ENCODE results near the gene C9orf40. TPM values are rescaled to one million over a fixed set of nuclear protein-coding genes. Genes with fewer than 3 reads are reported as not detected.

Gene C9orf40
- total and polyA plus RNA-seq, 8 donors: 5.2 to 7.1 (median 6.6) TPM

GRCh38 chr9:74973714-74974113, 21.0 kb upstream of the C9orf40 start:
- Histone ChIP-seq H3K9me3 (peaks cover 0 to 23% of the 10 kb centered on the region in 2 donors), H3K36me3 (peaks cover 0 to 7% of the 10 kb centered on the region in 2 donors), H3K4me1 (no peaks in the 10 kb centered on the region), H3K4me3 (no peak overlapping the region), H3K27ac (no peak overlapping the region), H3K27me3 (no peaks in the 10 kb centered on the region)
- DNase-seq (no peak), ATAC-seq (no peak)
- intact Hi-C loops (cut with DNase I): no loop called here
- no peak for TF ChIP-seq CTCF (IDR thresholded peaks at IDR 0.05)

GRCh38 chr9:74963056-74963455, 10.3 kb upstream of the C9orf40 start:
- intact Hi-C loops (cut with DNase I): no loop called here
- DNase-seq (no peak), ATAC-seq (no peak)
- no peak overlapping the region for H3K4me3 ChIP-seq
- no peaks in the 10 kb centered on the region for H3K4me1 ChIP-seq
- peaks cover 0 to 20% of the 10 kb centered on the region in 2 donors for H3K9me3 ChIP-seq
- H3K27me3 ChIP-seq: no peaks in the 10 kb centered on the region
- H3K36me3 ChIP-seq: no peaks in the 10 kb centered on the region
- TF ChIP-seq CTCF (IDR thresholded peaks at IDR 0.05): no peak
- no peak overlapping the region for H3K27ac ChIP-seq

- H3K9me3 ChIP-seq: peaks cover 0 to 20% of the 10 kb centered on the region in 2 donors
- intact Hi-C loops (cut with DNase I): no loop called here
- DNase-seq: no peak
- H3K4me3 ChIP-seq: no peak overlapping the region
- TF ChIP-seq CTCF (IDR thresholded peaks at IDR 0.05): no peak
- H3K27ac ChIP-seq: no peak overlapping the region
- H3K4me1 ChIP-seq: no peaks in the 10 kb centered on the region
- no peaks in the 10 kb centered on the region for H3K27me3 ChIP-seq
- ATAC-seq: no peak
- H3K36me3 ChIP-seq: no peaks in the 10 kb centered on the region
Observed at GRCh38 chr9:74961496-74961895, 8.8 kb upstream of the C9orf40 start.

- no peak overlapping the region for H3K4me3 ChIP-seq
- H3K4me1 ChIP-seq: no peaks in the 10 kb centered on the region
- DNase-seq (no peak), ATAC-seq (no peak)
- intact Hi-C loops (cut with DNase I): no loop called here
- H3K27me3 ChIP-seq: no peaks in the 10 kb centered on the region
- no peaks in the 10 kb centered on the region for H3K36me3 ChIP-seq
- no peak overlapping the region for H3K27ac ChIP-seq
- peaks cover 0 to 20% of the 10 kb centered on the region in 2 donors for H3K9me3 ChIP-seq
- TF ChIP-seq CTCF (IDR thresholded peaks at IDR 0.05): no peak
Observed at GRCh38 chr9:74960561-74960960, 7.8 kb upstream of the C9orf40 start.

GRCh38 chr9:74958587-74958986, 5.9 kb upstream of the C9orf40 start:
- DNase-seq (no peak), ATAC-seq (no peak)
- Histone ChIP-seq H3K4me3 (no peak overlapping the region), H3K36me3 (no peaks in the 10 kb centered on the region), H3K9me3 (peaks cover 0 to 20% of the 10 kb centered on the region in 2 donors), H3K27ac (no peak overlapping the region), H3K27me3 (no peaks in the 10 kb centered on the region), H3K4me1 (no peaks in the 10 kb centered on the region)
- TF ChIP-seq CTCF (IDR thresholded peaks at IDR 0.05): no peak
- intact Hi-C loops (cut with DNase I): no loop called here
